GM23338 (cell line): ENCODE measurements around the gene CPNE5. TPM values are rescaled to one million over a fixed set of nuclear protein-coding genes. Genes with fewer than 3 reads are reported as not detected.

Source experiments
- ATAC-seq: fragments of 200-7000 bp; cut with Tn5 transposase; 3 replicates; pipeline ENCODE4 v1.9.1; 2020
- DNase-seq: peaks from one replicate; pipeline ENCODE4 v3.0.0-alpha.2; 2015; ENCODE audit warnings: low spot score
- H2AFZ ChIP-seq: fragments of 200-600 bp; sonication (generic); 2 replicates; pipeline ENCODE4 v1.8.0; 2016; ENCODE audit warnings: antibody characterized with exemption, mild to moderate bottlenecking, moderate library complexity
- H3F3A ChIP-seq: fragments of 200-600 bp; sonication (generic); replicated peaks from 2 replicates; pipeline ENCODE4 v1.8.0; 2017; ENCODE audit warnings: antibody characterized with exemption, mixed run types, low read depth
- H3K27ac ChIP-seq: fragments of 200-600 bp; sonication (generic); 2 replicates; pipeline ENCODE4 v1.6.1; 2016; ENCODE audit warnings: low read depth
- H3K27me3 ChIP-seq: fragments of 200-600 bp; sonication (generic); 2 replicates; pipeline ENCODE4 v1.8.0; 2016; ENCODE audit warnings: mild to moderate bottlenecking, mixed run types, moderate library complexity; ENCODE audit not compliant: insufficient read depth
- H3K36me3 ChIP-seq: fragments of 200-600 bp; sonication (generic); 2 replicates; pipeline ENCODE4 v1.8.0; 2016; ENCODE audit warnings: mild to moderate bottlenecking; ENCODE audit not compliant: insufficient read depth
- H3K4me1 ChIP-seq: fragments of 200-600 bp; sonication (generic); 2 replicates; pipeline ENCODE4 v1.8.0; 2016; ENCODE audit warnings: mild to moderate bottlenecking, moderate library complexity; ENCODE audit not compliant: insufficient read depth
- H3K4me2 ChIP-seq: fragments of 200-600 bp; sonication (generic); 2 replicates; pipeline ENCODE4 v1.7.1; 2017; ENCODE audit warnings: mixed run types
- H3K4me3 ChIP-seq: fragments of 200-600 bp; sonication (generic); 2 replicates; pipeline ENCODE4 v1.6.1; 2016; ENCODE audit warnings: mixed run types
- H3K79me2 ChIP-seq: fragments of 200-600 bp; sonication (generic); replicated peaks from 2 replicates; pipeline ENCODE4 v1.8.0; 2017; ENCODE audit warnings: mild to moderate bottlenecking; ENCODE audit not compliant: insufficient read depth
- H3K9me2 ChIP-seq: fragments of 200-600 bp; sonication (generic); 2 replicates; pipeline ENCODE4 v1.8.0; 2017; ENCODE audit not compliant: insufficient read depth
- H4K20me1 ChIP-seq: fragments of 200-600 bp; sonication (generic); replicated peaks from 2 replicates; pipeline ENCODE4 v1.8.0; 2017; ENCODE audit warnings: mild to moderate bottlenecking; ENCODE audit not compliant: insufficient read depth
- H3K27ac Mint-ChIP-seq: 2 replicates; pipeline ENCODE4 v1.8.0; 2020; ENCODE audit warnings: inconsistent platforms, mild to moderate bottlenecking, moderate library complexity, mixed read lengths
- H3K27me3 Mint-ChIP-seq: 3 replicates; pipeline ENCODE4 v1.8.0; 2022; ENCODE audit warnings: low read depth, mild to moderate bottlenecking, moderate library complexity, mixed read lengths, inconsistent platforms; ENCODE audit not compliant: insufficient read depth, poor library complexity
- H3K36me3 Mint-ChIP-seq: 3 replicates; pipeline ENCODE4 v1.8.0; 2021; ENCODE audit warnings: low read depth, mild to moderate bottlenecking, inconsistent platforms, moderate library complexity, mixed read lengths
- H3K4me1 Mint-ChIP-seq: 3 replicates; pipeline ENCODE4 v1.8.0; 2020; ENCODE audit warnings: mild to moderate bottlenecking, inconsistent platforms, mixed read lengths
- H3K4me3 Mint-ChIP-seq: 3 replicates; pipeline ENCODE4 v1.8.0; 2021; ENCODE audit warnings: moderate library complexity, mild to moderate bottlenecking, inconsistent platforms, mixed read lengths
- H3K9me3 Mint-ChIP-seq: 3 replicates; pipeline ENCODE4 v1.8.0; 2020; ENCODE audit warnings: moderate library complexity, mild to moderate bottlenecking, inconsistent platforms, mixed read lengths
- CREB1 ChIP-seq: fragments of 250-450 bp; sonication (Bioruptor Pico); IDR thresholded peaks from 2 replicates; pipeline ENCODE4 v1.5.0; 2020; ENCODE audit warnings: low read depth, mild to moderate bottlenecking, moderate library complexity
- CTCF ChIP-seq, 2 experiments: fragments of 200-600 bp in 1 of 2; sonication (generic) in 1 of 2; conservative IDR thresholded peaks; 2 replicates each; pipeline versions ENCODE4 v1.5.1 to v1.6.1; 2016 to 2017; ENCODE audit warnings: antibody characterized with exemption in 2 of 2, low read depth in 2 of 2, mild to moderate bottlenecking in 2 of 2, moderate library complexity in 1 of 2
- EZH2 ChIP-seq: fragments of 200-600 bp; sonication (generic); IDR thresholded peaks from one replicate; pipeline ENCODE4 v1.8.0; 2017; ENCODE audit warnings: antibody characterized with exemption, mild to moderate bottlenecking, low read depth; ENCODE audit not compliant: unreplicated experiment
- EZH2phosphoT487 ChIP-seq: fragments of 200-600 bp; sonication (generic); IDR thresholded peaks from one replicate; pipeline ENCODE4 v1.8.1; 2018; ENCODE audit warnings: antibody characterized with exemption; ENCODE audit not compliant: unreplicated experiment
- JUNB ChIP-seq: IDR thresholded peaks from one replicate; pipeline ENCODE4 v1.6.1; 2016; ENCODE audit warnings: antibody characterized with exemption; ENCODE audit not compliant: unreplicated experiment
- NANOG ChIP-seq: IDR thresholded peaks from 2 replicates; pipeline ENCODE4 v1.6.1; 2016; ENCODE audit warnings: antibody characterized with exemption, borderline replicate concordance
- POLR2AphosphoS5 ChIP-seq: IDR thresholded peaks from 2 replicates; pipeline ENCODE4 v1.6.1; 2016; ENCODE audit warnings: antibody characterized with exemption, low read depth
- REST ChIP-seq: IDR thresholded peaks from one replicate; pipeline ENCODE4 v1.6.1; 2018; ENCODE audit warnings: antibody characterized with exemption; ENCODE audit not compliant: unreplicated experiment
- ZNF114 ChIP-seq: fragments of 250-450 bp; sonication (Bioruptor Pico); IDR thresholded peaks from 2 replicates; pipeline ENCODE4 v1.5.0; 2020; ENCODE audit warnings: mild to moderate bottlenecking, moderate library complexity
- ZNF331 ChIP-seq: fragments of 250-450 bp; sonication (Bioruptor Pico); IDR thresholded peaks from 2 replicates; pipeline ENCODE4 v1.5.0; 2020; ENCODE audit warnings: low read depth, mild to moderate bottlenecking, moderate library complexity
- ZNF462 ChIP-seq: fragments of 250-450 bp; sonication (Bioruptor Pico); IDR thresholded peaks from 2 replicates; pipeline ENCODE4 v1.5.0; 2020; ENCODE audit warnings: mild to moderate bottlenecking, moderate library complexity
- polyA plus RNA-seq: library from polyadenylated mRNA; unstranded; fragments of >200 nt; fragmentation: Nextera tagmentation; extraction: Ambion mirVana; gene quantifications from 2 replicates; pipeline ENCODE4 v1.2.1, GENCODE V29; 2016
- total RNA-seq: library from RNA; depleted of rRNA; stranded (reverse); fragments of >200 nt; shearing (Covaris generic); gene quantifications from 2 replicates; pipeline ENCODE4 v1.2.3, GENCODE V29; 2014

CPNE5 gene
- total and polyA plus RNA-seq, 2 experiments from 2014 or later = 0.14 to 0.42 TPM

GRCh38 chr6:36698196-36698595, 141.0 kb downstream of the CPNE5 start:
- Histone ChIP-seq H2AFZ (no peak overlapping the region), H3K79me2 (no peaks in the 10 kb centered on the region), H3K4me3 (no peak overlapping the region), H3K4me1 (no peaks in the 10 kb centered on the region), H3K36me3 (no peaks in the 10 kb centered on the region), H3K27ac (no peak overlapping the region), H3F3A (no peaks in the 10 kb centered on the region), H3K27me3 (no peaks in the 10 kb centered on the region), H3K4me2 (no peak overlapping the region), H3K9me2 (no peaks in the 10 kb centered on the region), H4K20me1 (no peaks in the 10 kb centered on the region)
- Mint-ChIP-seq H3K27ac (no peak overlapping the region), H3K9me3 (no peaks in the 10 kb centered on the region), H3K36me3 (no peaks in the 10 kb centered on the region), H3K4me1 (peaks cover 2% of the 10 kb centered on the region; the same call in 2 of the 3 replicates), H3K27me3 (peaks cover 1% of the 10 kb centered on the region), H3K4me3 (no peak overlapping the region)
- TF ChIP-seq REST = no peak
- no peak for TF ChIP-seq ZNF331 (CRISPR knock-in tag)
- TF ChIP-seq CREB1 (CRISPR knock-in tag) = no peak
- TF ChIP-seq POLR2AphosphoS5 = no peak
- TF ChIP-seq NANOG = no peak
- TF ChIP-seq CTCF (conservative IDR thresholded peaks at IDR 0.05; ENCODE audit: low read depth in 2 of 2) = no peak
- no peak for TF ChIP-seq EZH2phosphoT487
- no peak for TF ChIP-seq JUNB
- TF ChIP-seq ZNF114 = no peak
- no peak for TF ChIP-seq EZH2
- no peak for TF ChIP-seq ZNF462 (CRISPR knock-in tag)
- no peak for DNase-seq
- ATAC-seq = no peak
